IMR-90 (cell line): ENCODE measurements around the gene GTF2A1L. TPM values are rescaled to one million over a fixed set of nuclear protein-coding genes. Genes with fewer than 3 reads are reported as not detected.

ENCODE experiments used
- ATAC-seq: fragments of 200-7000 bp; cut with Tn5 transposase; 2 replicates; pipeline ENCODE4 v1.9.1; 2020; ENCODE audit warnings: low read depth, mild to moderate bottlenecking, moderate library complexity
- BruUV-seq: library from RNA; stranded (reverse); fragments of 400-500 nt; replicated peaks from 2 replicates; lab custom pipeline; 2021; lab: Mats Ljungman, UMichigan
- CTCF ChIA-PET: fragments of 300-600 bp; formaldehyde crosslinking; extraction: SDS; loops from one replicate; lab custom pipeline; 2021; ENCODE audit warnings: antibody characterized with exemption; lab: Yijun Ruan, JAX
- POLR2A ChIA-PET: fragments of 300-600 bp; sonication (Branson Sonifier 250); formaldehyde crosslinking; loops from one replicate; lab custom pipeline; 2022; ENCODE audit warnings: antibody characterized with exemption; ENCODE audit not compliant: unreplicated experiment; lab: Charles Lee
- DNase-seq: peaks from one replicate; pipeline ENCODE4 v3.0.0; 2013
- H2AFZ ChIP-seq: replicated peaks from 2 replicates; pipeline ENCODE3; 2013; ENCODE audit warnings: low read length, mild to moderate bottlenecking; ENCODE audit not compliant: poor library complexity
- H2AK5ac ChIP-seq: 2 replicates; pipeline ENCODE4 v1.6.1; 2013; ENCODE audit warnings: low read depth, low read length, inconsistent platforms
- H2AK9ac ChIP-seq: replicated peaks from 2 replicates; pipeline ENCODE3; 2013; ENCODE audit warnings: mild to moderate bottlenecking, low read depth, low read length, moderate library complexity; ENCODE audit not compliant: poor library complexity
- H2BK120ac ChIP-seq: 2 replicates; pipeline ENCODE4 v1.6.1; 2013; ENCODE audit warnings: low read depth, low read length, inconsistent platforms
- H2BK15ac ChIP-seq: 3 replicates; pipeline ENCODE4 v1.6.1; 2013; ENCODE audit warnings: low read depth, low read length, inconsistent platforms
- H2BK20ac ChIP-seq: 2 replicates; pipeline ENCODE4 v1.6.1; 2013; ENCODE audit warnings: low read depth, mild to moderate bottlenecking, inconsistent platforms, low read length, moderate library complexity
- H2BK5ac ChIP-seq: 2 replicates; pipeline ENCODE4 v1.6.1; 2013; ENCODE audit warnings: mild to moderate bottlenecking, low read depth, low read length, inconsistent platforms; ENCODE audit not compliant: poor library complexity, severe bottlenecking
- H3K14ac ChIP-seq: replicated peaks from 2 replicates; pipeline ENCODE4 v1.6.1; 2013; ENCODE audit warnings: low read depth, low read length, inconsistent platforms
- H3K18ac ChIP-seq: 2 replicates; pipeline ENCODE4 v1.6.1; 2013; ENCODE audit warnings: low read depth, low read length, control low read depth
- H3K23ac ChIP-seq: 2 replicates; pipeline ENCODE4 v1.6.1; 2013; ENCODE audit warnings: low read depth, low read length, inconsistent platforms
- H3K27ac ChIP-seq: 2 replicates; pipeline ENCODE4 v1.5.1; 2013; ENCODE audit warnings: mild to moderate bottlenecking, control low read depth, low read length; ENCODE audit not compliant: insufficient read depth
- H3K27me3 ChIP-seq: 2 replicates; pipeline ENCODE4 v1.6.1; 2013; ENCODE audit warnings: low read length; ENCODE audit not compliant: control insufficient read depth, insufficient read depth
- H3K36me3 ChIP-seq: 2 replicates; pipeline ENCODE4 v1.6.1; 2013; ENCODE audit warnings: low read length, mixed read lengths; ENCODE audit not compliant: control insufficient read depth, insufficient read depth
- H3K4ac ChIP-seq: 2 replicates; pipeline ENCODE4 v1.6.1; 2013; ENCODE audit warnings: low read depth, low read length, inconsistent platforms
- H3K4me1 ChIP-seq: 2 replicates; pipeline ENCODE4 v1.6.1; 2013; ENCODE audit warnings: low read length, mixed read lengths; ENCODE audit not compliant: control insufficient read depth, insufficient read depth
- H3K4me2 ChIP-seq: 2 replicates; pipeline ENCODE4 v1.6.1; 2013; ENCODE audit warnings: low read depth, mild to moderate bottlenecking, control low read depth, low read length, moderate library complexity
- H3K4me3 ChIP-seq: 2 replicates; pipeline ENCODE4 v1.5.1; 2013; ENCODE audit warnings: low read depth, mild to moderate bottlenecking, control low read depth, low read length, moderate library complexity; ENCODE audit not compliant: insufficient read depth
- H3K56ac ChIP-seq: 2 replicates; pipeline ENCODE4 v1.6.1; 2013; ENCODE audit warnings: low read length, inconsistent platforms; ENCODE audit not compliant: insufficient read depth; ENCODE audit errors: extremely low read depth
- H3K79me1 ChIP-seq, 2 experiments: 2 replicates each; pipeline ENCODE4 v1.6.1; 2013; ENCODE audit warnings: low read length in 2 of 2, inconsistent platforms in 1 of 2, low read depth in 1 of 2
- H3K9ac ChIP-seq: 2 replicates; pipeline ENCODE4 v1.6.1; 2013; ENCODE audit warnings: low read depth, low read length, control low read depth
- H3K9me1 ChIP-seq: 2 replicates; pipeline ENCODE4 v1.6.1; 2013; ENCODE audit warnings: low read length, inconsistent platforms; ENCODE audit not compliant: insufficient read depth
- H3K9me3 ChIP-seq: 2 replicates; pipeline ENCODE4 v1.6.1; 2013; ENCODE audit warnings: low read length; ENCODE audit not compliant: control insufficient read depth, insufficient read depth
- H4K20me1 ChIP-seq: 2 replicates; pipeline ENCODE4 v1.6.1; 2013; ENCODE audit warnings: low read length, inconsistent platforms; ENCODE audit not compliant: insufficient read depth
- H4K5ac ChIP-seq: 2 replicates; pipeline ENCODE4 v1.6.1; 2013; ENCODE audit warnings: mild to moderate bottlenecking, low read depth, low read length, control low read depth
- H4K8ac ChIP-seq, 2 experiments: 2 replicates each; pipeline ENCODE4 v1.6.1; 2013; ENCODE audit warnings: low read depth in 2 of 2, low read length in 2 of 2, control low read depth in 1 of 2, inconsistent platforms in 1 of 2
- H4K91ac ChIP-seq: 2 replicates; pipeline ENCODE4 v1.6.1; 2013; ENCODE audit warnings: low read depth, low read length, inconsistent platforms; ENCODE audit not compliant: insufficient read depth
- CEBPB ChIP-seq: IDR thresholded peaks from 2 replicates; pipeline ENCODE4 v1.6.1; 2012; ENCODE audit warnings: low read depth, low read length, improper control_type of control experiment
- CHD1 ChIP-seq: IDR thresholded peaks from 2 replicates; pipeline ENCODE4 v1.6.1; 2012; ENCODE audit warnings: low read depth, low read length, improper control_type of control experiment
- CTCF ChIP-seq: conservative IDR thresholded peaks from 2 replicates; pipeline ENCODE4 v1.5.1; 2012; ENCODE audit warnings: mild to moderate bottlenecking, low read depth, low read length, improper control_type of control experiment
- MAFK ChIP-seq: IDR thresholded peaks from 2 replicates; pipeline ENCODE4 v1.6.1; 2012; ENCODE audit warnings: low read depth, low read length, improper control_type of control experiment
- MAZ ChIP-seq: IDR thresholded peaks from 2 replicates; pipeline ENCODE4 v1.6.1; 2012; ENCODE audit warnings: low read depth, mild to moderate bottlenecking, low read length, improper control_type of control experiment, moderate library complexity, borderline replicate concordance
- MXI1 ChIP-seq: IDR thresholded peaks from 2 replicates; pipeline ENCODE4 v1.6.1; 2012; ENCODE audit warnings: low read depth, mild to moderate bottlenecking, low read length, moderate library complexity, borderline replicate concordance
- NFE2L2 ChIP-seq: fragments of 150-350 bp; IDR thresholded peaks from 2 replicates; pipeline ENCODE4 v1.6.1; 2016; ENCODE audit warnings: low read depth, mild to moderate bottlenecking, low read length
- POLR2A ChIP-seq: IDR thresholded peaks from 2 replicates; pipeline ENCODE4 v1.6.1; 2012; ENCODE audit warnings: mild to moderate bottlenecking, low read depth, low read length
- RAD21 ChIP-seq: IDR thresholded peaks from 2 replicates; pipeline ENCODE4 v1.6.1; 2012; ENCODE audit warnings: low read length, improper control_type of control experiment
- RCOR1 ChIP-seq: IDR thresholded peaks from 2 replicates; pipeline ENCODE4 v1.6.1; 2012; ENCODE audit warnings: mild to moderate bottlenecking, low read length, improper control_type of control experiment; ENCODE audit not compliant: insufficient replicate concordance
- RFX5 ChIP-seq: IDR thresholded peaks from 2 replicates; pipeline ENCODE4 v1.8.0; 2012; ENCODE audit warnings: low read depth, mild to moderate bottlenecking, low read length, moderate library complexity
- WGBS, 2 experiments: methylation state at CpG; one replicate each; pipeline versions ENCODE4 v1.1.5 to v1.1.7; 2013; ENCODE audit warnings: missing lambda C conversion rate in 2 of 2; ENCODE audit not compliant: insufficient read length in 1 of 2; ENCODE audit errors: extremely low coverage in 2 of 2; 5-methylcytosine and 5-hydroxymethylcytosine counted together
- dilution Hi-C: fragments of 300-500 bp; cut with HindIII; formaldehyde crosslinking; loops from one replicate; pipeline ENCODE4 v1.14.3; 2018; ENCODE audit warnings: low sequenced_read_pairs; ENCODE audit not compliant: unreplicated experiment
- in situ Hi-C: fragments of 300-500 bp; cut with MboI; formaldehyde crosslinking; loops from 3 replicates; pipeline ENCODE4 v1.14.3; 2019; ENCODE audit warnings: low sequenced_read_pairs, inconsistent platforms, mixed read lengths
- intact Hi-C: fragments of 100-400 bp; cut with micrococcal nuclease; formaldehyde crosslinking; loops from 2 replicates; pipeline ENCODE4 v1.10.0; 2022
- polyA plus RNA-seq, 3 experiments: library from polyadenylated mRNA; depleted of rRNA; stranded (reverse); fragments of >200 nt; gene quantifications; 2 replicates each; pipeline ENCODE4 v1.2.3, GENCODE V29; 2012; ENCODE audit warnings: low replicate concordance in 1 of 3
- total RNA-seq: library from RNA; depleted of rRNA; stranded (reverse); fragments of >200 nt; gene quantifications from 2 replicates; pipeline ENCODE4 v1.2.3, GENCODE V29; 2012

The GTF2A1L gene
- total and polyA plus RNA-seq, 2 of the 4 experiments (the other 2 are of a cell fraction): not detected

- intact Hi-C loops (loop anchor here (5.0 kb wide), 1 partner anchor 90 kb away; no protein-coding TSS in a partner anchor), dilution Hi-C loops (no loop called here), in situ Hi-C loops (no loop called here)
- no peak overlapping the region for H3K23ac ChIP-seq
- H3K56ac ChIP-seq: no peak overlapping the region
- no peak overlapping the region for H3K9ac ChIP-seq
- H4K5ac ChIP-seq: peak overlapping the region; percentile 55; the same call in 1 of the 2 replicates
- peak overlapping the region; percentile 65 for H2BK20ac ChIP-seq
- 88% methylated on average over 1 of the region's 3 CpGs; no CpG with 5 or more reads in 1 of the 2 experiments for WGBS, 2 experiments
- H2BK120ac ChIP-seq: peak overlapping the region; percentile 96
- H4K20me1 ChIP-seq: no peaks in the 10 kb centered on the region
- no peak overlapping the region for H4K91ac ChIP-seq
- no peak overlapping the region for H2AFZ ChIP-seq
- peak overlapping the region in 1 of 2 experiments; percentile 40; a peak in 1 of 4 replicates for H4K8ac ChIP-seq
- H3K4me2 ChIP-seq: no peak overlapping the region
- ChIA-PET POLR2A (no interaction called here), CTCF (no interaction called here)
- H3K4ac ChIP-seq: peak overlapping the region; percentile 55
- peak overlapping the region; percentile 13; the same call in 1 of the 2 replicates for H2AK5ac ChIP-seq
- no peak overlapping the region for H2AK9ac ChIP-seq
- no peaks in the 10 kb centered on the region for H3K27me3 ChIP-seq
- H2BK5ac ChIP-seq: peak overlapping the region; percentile 35
- H3K14ac ChIP-seq: no peak overlapping the region; the same call in 1 of the 2 replicates
- H3K36me3 ChIP-seq: no peaks in the 10 kb centered on the region
- BruUV-seq: no TSS peak
- ATAC-seq (no peak), DNase-seq (no peak)
- H2BK15ac ChIP-seq: peak overlapping the region; percentile 48; the same call in 1 of the 3 replicates
- H3K4me1 ChIP-seq: peaks cover 4% of the 10 kb centered on the region; the same call in 1 of the 2 replicates
- TF ChIP-seq MAFK (no peak), POLR2A (no peak), MXI1 (no peak), MAZ (no peak), CTCF (no peak), RCOR1 (no peak), CHD1 (no peak), NFE2L2 (no peak), RAD21 (no peak), CEBPB (no peak), RFX5 (no peak)
- no peaks in the 10 kb centered on the region for H3K79me1 ChIP-seq
- H3K9me1 ChIP-seq: no peaks in the 10 kb centered on the region
- no peak overlapping the region for H3K4me3 ChIP-seq
- H3K27ac ChIP-seq: no peak overlapping the region
- H3K9me3 ChIP-seq: no peaks in the 10 kb centered on the region
- peak overlapping the region; percentile 62; the same call in 1 of the 2 replicates for H3K18ac ChIP-seq
Measured at GRCh38 chr2:48691935-48692691, 74.5 kb downstream of the GTF2A1L start.
